GM18951 (cell line): Measurements from ENCODE around the gene SORBS2.

Experiments used
- POLR2A ChIP-seq: IDR thresholded peaks from 4 replicates; pipeline ENCODE4 v1.6.1; 2011; ENCODE audit warnings: mild to moderate bottlenecking; ENCODE audit not compliant: insufficient read length, insufficient read depth; ENCODE audit errors: extremely low read depth
- in situ Hi-C: fragments of 300-500 bp; cut with MboI; formaldehyde crosslinking; loops from one replicate; pipeline ENCODE4 v1.12.0; 2022; ENCODE audit warnings: low sequenced_read_pairs, mixed read lengths, inconsistent platforms; ENCODE audit not compliant: unreplicated experiment

SORBS2 gene

DNA sequence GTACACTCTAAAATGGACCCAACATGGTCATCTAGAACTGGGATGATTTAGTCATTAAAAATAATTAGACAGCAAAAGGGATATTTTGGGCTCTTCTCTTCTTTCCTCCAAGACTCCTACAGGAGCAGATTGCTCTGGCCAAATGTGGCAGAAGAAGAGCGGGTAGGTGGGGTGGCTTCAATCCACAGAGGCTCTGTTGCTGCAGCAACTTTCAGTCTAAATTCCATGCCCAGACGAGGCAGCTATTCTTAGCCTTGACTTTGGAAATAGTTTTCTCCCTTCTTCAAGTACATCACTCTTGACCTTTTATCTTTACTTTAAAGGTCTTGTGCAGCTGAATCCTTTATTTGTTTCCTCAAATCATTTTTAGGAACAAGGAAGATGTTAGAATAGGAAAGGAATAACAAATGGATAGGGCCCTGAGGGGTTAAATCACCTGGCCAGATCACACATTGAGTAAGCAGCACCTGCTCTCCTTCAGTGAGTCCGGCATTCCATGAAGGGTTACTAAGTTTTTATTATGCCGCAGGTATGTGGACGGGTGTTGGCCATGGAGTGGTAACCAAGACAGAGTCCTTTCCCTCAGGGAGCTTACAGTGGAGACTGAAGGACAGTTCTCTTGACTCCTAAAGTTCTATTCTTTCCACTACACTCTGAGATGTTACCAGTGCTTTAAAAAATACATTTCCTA lies 19.3 kb upstream of the SORBS2 start:
- in situ Hi-C loops: no loop called here
- TF ChIP-seq POLR2A: no peak

DNA sequence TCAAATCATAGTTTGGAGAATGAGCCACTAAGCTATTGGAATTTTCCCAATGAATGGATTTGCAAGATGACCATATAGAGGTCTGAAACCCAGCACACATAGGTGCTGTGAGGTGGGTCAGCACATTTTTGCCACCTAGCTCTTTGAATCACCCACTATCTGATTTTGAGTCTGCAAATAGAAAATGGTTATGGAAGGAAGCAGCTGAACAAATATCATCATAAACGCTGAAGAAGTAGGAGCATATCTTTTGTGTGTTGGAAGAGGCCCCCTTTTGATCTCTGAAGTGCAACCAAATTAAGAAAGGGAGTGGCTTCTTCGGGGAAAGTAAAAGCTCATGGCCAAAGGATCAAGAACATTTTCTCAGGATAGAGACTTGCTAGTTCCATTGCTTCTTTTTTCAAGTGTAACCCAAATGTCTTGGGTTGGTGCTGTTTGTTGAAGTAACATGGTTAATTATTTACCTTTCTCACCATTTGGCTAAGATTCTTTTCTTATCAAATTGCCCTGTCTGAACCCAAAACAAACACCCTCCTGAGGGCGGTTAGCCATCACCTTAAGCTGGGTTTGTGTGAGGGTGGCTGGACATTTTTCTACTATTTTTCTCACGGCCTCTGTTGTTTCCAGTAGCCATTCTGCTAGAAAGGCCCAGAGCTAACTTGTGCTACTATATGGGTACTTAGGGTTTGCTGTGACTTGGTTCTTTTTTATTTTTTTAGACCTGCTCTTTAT lies 18.4 kb upstream of the SORBS2 start:
- in situ Hi-C loops: no loop called here
- no peak for TF ChIP-seq POLR2A

DNA sequence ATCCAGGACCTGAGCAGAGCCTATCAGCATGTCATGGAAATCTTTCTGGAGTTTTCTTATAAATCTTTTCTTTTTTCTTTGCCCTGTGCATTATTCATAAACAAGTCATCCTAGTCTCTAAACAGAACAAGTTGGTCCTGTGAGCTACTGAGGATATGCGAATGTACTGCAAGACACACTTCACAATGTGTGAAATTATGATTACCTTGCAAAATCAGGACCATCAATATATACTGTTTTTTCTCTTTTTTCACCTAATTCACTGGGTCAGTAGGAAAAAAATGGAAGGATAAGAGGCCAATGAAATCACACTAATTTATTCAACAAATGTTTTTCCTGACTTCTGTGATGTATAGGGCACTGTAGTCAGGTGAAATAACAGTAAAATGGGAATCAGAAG lies 14.4 kb upstream of the SORBS2 start:
- TF ChIP-seq POLR2A: no peak
- in situ Hi-C loops: no loop called here

DNA sequence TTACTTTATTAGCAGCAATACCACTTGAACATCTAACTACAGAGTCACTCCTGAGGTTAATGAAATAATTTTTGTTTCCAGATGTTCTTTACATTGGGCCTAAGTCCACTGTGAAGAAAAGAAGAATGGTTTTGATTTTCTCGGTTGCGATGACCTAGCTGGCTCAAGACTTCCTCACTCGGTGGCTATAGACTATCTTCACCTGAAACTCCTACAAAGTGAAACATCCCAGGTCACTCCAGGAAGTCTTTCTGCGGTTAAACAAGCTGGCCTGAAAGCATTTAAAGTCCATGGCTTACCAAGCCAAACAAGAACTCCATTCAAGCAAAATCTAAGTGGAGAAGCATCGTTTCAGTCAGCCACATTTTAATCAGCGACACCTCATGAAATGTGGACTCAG lies 13.7 kb upstream of the SORBS2 start:
- in situ Hi-C loops: no loop called here
- TF ChIP-seq POLR2A: no peak

DNA sequence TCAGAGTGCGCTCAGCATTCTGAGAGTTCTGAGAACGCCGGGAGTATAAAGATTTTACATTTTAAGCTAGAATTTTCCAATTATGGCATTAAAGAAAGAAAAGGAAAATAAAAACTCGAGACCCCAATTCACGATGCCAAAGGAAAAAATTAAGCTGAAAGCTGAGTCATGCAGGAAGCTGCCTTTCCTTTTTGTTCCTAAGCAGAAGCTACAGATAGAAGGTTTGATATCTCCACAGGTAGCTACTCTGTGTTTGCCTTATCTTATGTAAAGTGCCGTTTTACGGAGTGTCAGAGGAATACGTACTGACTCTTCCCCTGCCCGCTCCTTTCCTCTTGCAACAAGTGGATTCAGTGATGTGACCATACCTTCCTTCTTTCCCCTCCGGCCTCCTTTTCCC lies 10.8 kb upstream of the SORBS2 start:
- in situ Hi-C loops: no loop called here
- TF ChIP-seq POLR2A: no peak

DNA sequence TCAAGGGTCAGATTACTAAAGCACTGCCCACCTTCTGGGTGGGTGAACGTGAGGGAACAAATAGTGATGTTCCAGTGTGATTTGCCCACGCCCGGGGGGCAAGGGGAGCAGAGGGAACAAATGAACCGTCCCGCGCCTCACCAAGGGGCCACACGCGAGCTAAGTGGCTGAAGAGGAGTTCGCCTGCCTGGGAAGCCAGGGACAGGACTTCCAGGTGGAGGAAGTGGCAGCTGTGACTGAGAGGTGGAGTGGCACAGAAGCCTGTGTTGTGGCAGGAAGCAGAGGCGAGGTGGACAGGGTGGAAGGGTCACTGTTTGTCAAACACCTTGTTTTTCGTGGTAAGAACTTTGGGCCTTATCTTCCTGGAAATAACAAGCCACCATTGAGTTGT lies 9.0 kb upstream of the SORBS2 start:
- no peak for TF ChIP-seq POLR2A
- in situ Hi-C loops: no loop called here

DNA sequence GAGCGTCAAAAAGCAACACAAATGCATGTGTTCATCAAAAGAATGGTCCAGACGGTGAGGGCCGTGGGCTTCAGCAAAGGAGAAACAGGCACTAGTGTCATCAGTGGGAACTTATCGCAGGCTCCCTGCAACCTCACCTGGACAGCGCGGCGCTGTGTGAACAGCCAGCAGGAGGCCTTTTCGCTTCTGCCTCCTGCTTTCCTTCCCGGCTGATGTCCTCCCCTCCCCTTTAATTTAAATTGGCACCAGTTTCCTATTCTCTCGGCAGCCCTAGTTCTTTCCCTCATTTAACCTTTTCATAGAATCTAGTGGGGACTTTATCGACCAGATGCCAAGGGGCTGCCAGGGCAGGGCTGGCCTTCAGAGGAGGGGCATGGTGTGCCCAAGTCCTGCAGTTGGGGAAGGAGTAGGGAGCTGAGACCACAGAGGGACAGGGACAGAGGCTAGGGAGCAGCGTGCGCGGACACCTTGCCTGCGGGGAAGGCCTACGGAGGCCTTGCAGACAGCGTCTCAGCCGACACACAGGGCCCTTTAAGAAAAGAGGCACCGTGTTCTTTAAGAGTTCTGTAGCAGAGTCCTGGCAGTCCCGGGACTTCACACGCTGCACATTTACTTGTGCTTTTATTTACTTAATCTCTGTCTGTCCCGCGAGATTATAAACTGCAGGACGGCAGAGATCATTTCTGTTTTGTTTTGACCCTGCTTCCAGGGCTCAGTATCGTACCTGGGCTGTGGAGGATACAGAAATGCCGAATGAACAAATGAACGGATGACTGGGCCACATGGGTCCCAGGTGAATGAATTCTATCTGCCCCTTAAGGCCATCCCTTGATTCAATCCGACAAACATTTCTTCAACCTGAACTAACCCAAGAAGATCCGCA lies 8.4 kb upstream of the SORBS2 start:
- no peak for TF ChIP-seq POLR2A
- in situ Hi-C loops: no loop called here

DNA sequence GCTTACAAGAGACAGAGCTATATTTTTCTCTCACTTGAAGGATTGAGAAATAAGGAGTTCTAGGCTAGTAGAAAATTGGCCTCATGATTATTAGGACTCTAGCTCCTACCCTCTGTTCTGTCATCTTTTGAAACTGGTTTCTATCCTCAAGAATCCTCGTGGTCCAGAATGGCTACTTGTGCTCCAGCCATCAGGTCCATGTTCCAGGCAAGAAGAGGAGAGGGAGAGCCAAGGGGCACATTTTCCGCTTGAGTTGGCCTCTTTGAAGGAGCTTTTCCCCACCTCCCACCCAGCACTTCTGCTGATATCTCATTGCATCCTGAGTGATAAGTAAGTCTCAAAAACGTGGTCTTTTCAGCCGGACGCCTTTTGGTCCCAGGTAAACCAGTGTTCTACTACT lies 7.2 kb upstream of the SORBS2 start:
- no peak for TF ChIP-seq POLR2A
- in situ Hi-C loops: no loop called here

DNA sequence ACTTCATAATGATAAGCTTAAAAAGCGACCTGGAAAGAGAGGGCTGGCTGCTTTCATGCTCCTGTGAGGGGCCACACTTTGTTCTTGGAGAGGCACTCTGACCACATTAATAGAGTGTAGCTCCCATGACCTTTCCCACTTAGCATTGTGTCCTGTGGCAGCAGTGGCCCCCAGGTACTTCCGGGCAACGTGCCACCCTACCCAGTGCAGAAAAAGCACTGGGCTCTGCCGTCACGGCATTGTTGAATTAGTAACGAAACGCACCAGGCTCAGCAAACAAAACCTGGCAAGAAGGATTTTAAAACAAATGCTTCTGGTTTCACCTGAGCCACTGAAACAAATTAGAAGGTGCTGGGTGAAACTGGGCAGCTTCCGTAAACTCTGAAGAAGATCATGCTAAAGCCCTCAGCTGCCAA lies 5.4 kb upstream of the SORBS2 start:
- TF ChIP-seq POLR2A: no peak

DNA sequence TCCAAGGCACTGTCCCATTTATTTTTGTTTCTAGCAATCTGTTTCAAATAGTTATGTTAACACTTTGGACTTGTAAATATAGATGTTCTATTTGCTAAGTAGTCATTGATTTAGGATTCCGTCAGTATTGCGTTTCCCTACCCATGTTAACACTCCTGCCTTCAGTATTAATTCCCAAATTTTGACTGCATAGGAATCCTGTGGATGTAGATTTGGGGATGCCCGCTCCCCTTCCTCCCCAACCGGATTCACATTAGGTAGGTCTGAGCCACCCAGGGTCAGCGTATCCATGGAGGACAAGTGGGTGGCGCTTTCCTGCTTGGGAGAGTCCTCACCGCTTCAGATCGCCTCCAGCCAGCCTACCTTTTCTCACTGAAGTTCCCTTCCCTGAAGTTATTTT lies 1.1 kb upstream of the SORBS2 start:
- no peak for TF ChIP-seq POLR2A
- in situ Hi-C loops: no loop called here

More for the DNA sequence above, 5.4 kb upstream of the SORBS2 start:
- in situ Hi-C loops: no loop called here

DNA sequence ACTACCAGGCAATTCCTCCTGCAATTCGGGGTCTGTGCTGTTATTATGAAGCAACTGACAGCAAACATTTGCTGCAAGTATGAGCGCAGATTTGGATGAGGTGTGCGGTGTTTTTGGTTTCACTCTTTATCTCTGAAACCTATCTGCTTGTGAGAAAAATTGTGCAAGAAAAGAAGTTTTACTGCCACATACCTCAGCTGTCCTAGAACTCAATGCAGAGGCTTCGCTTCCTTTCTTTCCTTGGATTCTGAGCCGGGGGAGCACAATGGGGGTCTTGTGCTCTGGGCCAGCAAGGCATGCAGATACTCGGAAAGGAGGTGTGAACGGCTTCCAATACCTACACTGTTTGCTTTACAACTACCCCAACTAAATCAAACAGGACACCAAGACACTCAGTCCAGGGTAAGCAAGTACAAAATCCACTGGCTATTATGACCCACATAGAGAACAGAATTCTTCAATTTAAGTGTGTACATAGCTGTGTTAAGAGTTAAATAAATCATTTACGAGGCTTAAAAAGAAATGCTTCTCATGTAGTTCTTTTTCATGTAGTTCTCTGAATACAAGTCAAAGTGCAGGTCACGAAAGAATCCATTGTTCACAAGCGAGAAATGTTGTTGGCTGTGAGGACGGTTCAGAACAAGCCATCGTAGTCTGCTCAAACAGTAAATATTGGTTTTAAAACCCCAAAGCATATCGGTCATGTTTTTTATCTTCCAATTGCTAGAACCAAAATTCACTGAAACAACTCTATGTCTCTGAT lies 1.1 kb downstream of the SORBS2 start:
- TF ChIP-seq POLR2A: no peak
- in situ Hi-C loops: no loop called here

DNA sequence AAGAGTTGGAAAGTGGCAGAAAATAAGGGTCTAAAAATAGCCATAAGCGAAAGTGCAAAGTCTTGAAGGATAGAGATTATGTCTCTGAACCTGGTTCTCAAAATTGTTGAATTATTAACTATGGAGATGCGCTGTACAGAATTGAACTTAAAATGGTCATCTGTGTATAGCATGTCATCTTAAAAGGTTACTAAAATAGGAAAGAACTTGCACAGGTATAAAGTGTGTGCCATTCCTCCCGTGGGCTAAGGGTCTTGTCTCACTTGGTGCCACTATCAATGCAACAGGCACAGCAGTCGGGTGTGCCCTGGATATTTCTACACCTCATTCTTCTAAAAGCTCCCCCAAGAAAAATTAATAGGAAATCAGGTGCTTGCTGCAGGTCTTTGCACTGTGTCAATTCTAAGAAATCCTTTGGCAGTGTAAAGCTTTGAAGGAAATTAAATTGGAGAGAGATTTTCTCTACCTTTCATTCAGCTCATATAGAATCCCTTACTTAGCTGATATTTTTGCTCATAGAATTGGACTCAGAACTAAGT lies 2.4 kb downstream of the SORBS2 start:
- in situ Hi-C loops: no loop called here
- no peak for TF ChIP-seq POLR2A
